Measurements from ENCODE around the gene PACRG.

GRCh38 chr6:162680367-162680766 is 47.4 kb upstream of the PACRG start:
- TF ChIP-seq, protein P1, sequence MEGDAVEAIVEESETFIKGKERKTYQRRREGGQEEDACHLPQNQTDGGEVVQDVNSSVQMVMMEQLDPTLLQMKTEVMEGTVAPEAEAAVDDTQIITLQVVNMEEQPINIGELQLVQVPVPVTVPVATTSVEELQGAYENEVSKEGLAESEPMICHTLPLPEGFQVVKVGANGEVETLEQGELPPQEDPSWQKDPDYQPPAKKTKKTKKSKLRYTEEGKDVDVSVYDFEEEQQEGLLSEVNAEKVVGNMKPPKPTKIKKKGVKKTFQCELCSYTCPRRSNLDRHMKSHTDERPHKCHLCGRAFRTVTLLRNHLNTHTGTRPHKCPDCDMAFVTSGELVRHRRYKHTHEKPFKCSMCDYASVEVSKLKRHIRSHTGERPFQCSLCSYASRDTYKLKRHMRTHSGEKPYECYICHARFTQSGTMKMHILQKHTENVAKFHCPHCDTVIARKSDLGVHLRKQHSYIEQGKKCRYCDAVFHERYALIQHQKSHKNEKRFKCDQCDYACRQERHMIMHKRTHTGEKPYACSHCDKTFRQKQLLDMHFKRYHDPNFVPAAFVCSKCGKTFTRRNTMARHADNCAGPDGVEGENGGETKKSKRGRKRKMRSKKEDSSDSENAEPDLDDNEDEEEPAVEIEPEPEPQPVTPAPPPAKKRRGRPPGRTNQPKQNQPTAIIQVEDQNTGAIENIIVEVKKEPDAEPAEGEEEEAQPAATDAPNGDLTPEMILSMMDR (IDR thresholded peaks at IDR 0.05) = no peak
- no peak for TF ChIP-seq POLR2A (IDR thresholded peaks at IDR 0.05)
- TF ChIP-seq POLR2AphosphoS5 (IDR thresholded peaks at IDR 0.05) = no peak

All from prostate gland (tissue), 2 donors.